ENCODE results near the gene NSUN6. TPM values are rescaled to one million over a fixed set of nuclear protein-coding genes. Genes with fewer than 3 reads are reported as not detected.

Gene NSUN6
- total RNA-seq, 2 donors from 2014 or later: 8.3 to 13.1 TPM

- DNase-seq: no peak
- H3K4me3 ChIP-seq: no peak overlapping the region
- no peaks in the 10 kb centered on the region for H3K4me1 ChIP-seq
- no peak for TF ChIP-seq CTCF (IDR thresholded peaks at IDR 0.05)
- intact Hi-C loops (cut with DNase I): no loop called here
- no peaks in the 10 kb centered on the region for H3K27me3 ChIP-seq
- H3K36me3 ChIP-seq: no peaks in the 10 kb centered on the region
- no peaks in the 10 kb centered on the region for H3K9me3 ChIP-seq
- no peak overlapping the region for H3K9ac ChIP-seq (ENCODE audit: low read depth in 2 of 2, low read length in 2 of 2)
- no peak overlapping the region for H3K27ac ChIP-seq
Measured at GRCh38 chr10:18561861-18562551, 89.4 kb downstream of the NSUN6 start.

DNA sequence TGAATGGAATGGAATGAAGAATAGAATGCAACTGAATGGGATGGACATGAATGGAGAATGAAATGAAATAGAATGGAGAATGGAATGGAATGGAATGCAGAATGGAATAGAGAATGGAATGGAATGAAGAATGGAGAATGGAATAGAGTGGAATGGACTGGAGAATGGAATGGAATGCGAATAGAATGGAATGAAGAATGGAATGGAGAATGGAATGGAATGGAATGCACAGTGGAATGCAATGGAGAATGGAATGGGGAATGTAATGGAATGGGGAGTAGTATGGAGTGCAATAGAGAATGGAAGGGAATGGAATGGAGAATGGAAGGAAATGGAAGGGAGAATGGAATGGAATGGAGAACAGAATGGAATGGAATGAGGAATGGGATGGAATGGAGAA is 93.4 kb downstream of the NSUN6 start:
- Histone ChIP-seq H3K27me3 (no peaks in the 10 kb centered on the region), H3K36me3 (no peaks in the 10 kb centered on the region), H3K4me3 (no peak overlapping the region), H3K9me3 (no peaks in the 10 kb centered on the region), H3K27ac (no peak overlapping the region), H3K4me1 (no peaks in the 10 kb centered on the region), H3K9ac (ENCODE audit: low read depth in 2 of 2, low read length in 2 of 2) (no peak overlapping the region)
- TF ChIP-seq CTCF (IDR thresholded peaks at IDR 0.05): no peak
- intact Hi-C loops (cut with DNase I): no loop called here
- DNase-seq: no peak

- H3K4me1 ChIP-seq: no peaks in the 10 kb centered on the region
- intact Hi-C loops (cut with DNase I): no loop called here
- no peak for DNase-seq
- H3K27ac ChIP-seq: no peak overlapping the region
- H3K9ac ChIP-seq (ENCODE audit: low read depth in 2 of 2, low read length in 2 of 2): no peak overlapping the region
- no peaks in the 10 kb centered on the region for H3K27me3 ChIP-seq
- no peaks in the 10 kb centered on the region for H3K9me3 ChIP-seq
- TF ChIP-seq CTCF (IDR thresholded peaks at IDR 0.05): no peak
- H3K36me3 ChIP-seq: no peaks in the 10 kb centered on the region
- no peak overlapping the region for H3K4me3 ChIP-seq
Measured at GRCh38 chr10:18556522-18557147, 94.8 kb downstream of the NSUN6 start.

GRCh38 chr10:18554479-18554878 is 96.9 kb downstream of the NSUN6 start:
- DNase-seq: no peak
- no peak overlapping the region for H3K9ac ChIP-seq (ENCODE audit: low read depth in 2 of 2, low read length in 2 of 2)
- no peaks in the 10 kb centered on the region for H3K4me1 ChIP-seq
- intact Hi-C loops (cut with DNase I): no loop called here
- H3K27ac ChIP-seq: no peak overlapping the region
- no peaks in the 10 kb centered on the region for H3K9me3 ChIP-seq
- TF ChIP-seq CTCF (IDR thresholded peaks at IDR 0.05): no peak
- no peaks in the 10 kb centered on the region for H3K27me3 ChIP-seq
- H3K4me3 ChIP-seq: no peak overlapping the region
- no peaks in the 10 kb centered on the region for H3K36me3 ChIP-seq

GRCh38 chr10:18551473-18551872 is 99.9 kb downstream of the NSUN6 start:
- no peaks in the 10 kb centered on the region for H3K27me3 ChIP-seq
- no peaks in the 10 kb centered on the region for H3K9me3 ChIP-seq
- no peaks in the 10 kb centered on the region for H3K36me3 ChIP-seq
- no peak overlapping the region for H3K4me3 ChIP-seq
- H3K4me1 ChIP-seq: no peaks in the 10 kb centered on the region
- intact Hi-C loops (cut with DNase I): no loop called here
- H3K9ac ChIP-seq (ENCODE audit: low read depth in 2 of 2, low read length in 2 of 2): no peak overlapping the region
- no peak overlapping the region for H3K27ac ChIP-seq
- no peak for DNase-seq
- TF ChIP-seq CTCF (IDR thresholded peaks at IDR 0.05): no peak
